Stimulated activated CD8-positive, alpha-beta memory T cell treated with anti-CD3 and anti-CD28 coated beads, Interleukin-4, amount 100 ng/mL, for 4 hours (primary cell): Measurements from ENCODE around the gene FGF1.

Experiments used
- DNase-seq, 2 donors: peaks; one replicate each; pipeline ENCODE4 v3.0.0-alpha.2; 2020; ENCODE audit warnings: low read depth in 2 of 2, low spot score in 1 of 2

The FGF1 gene

GRCh38 chr5:142644640-142645361, 41.1 kb downstream of the FGF1 start:
- no peak for DNase-seq

DNA sequence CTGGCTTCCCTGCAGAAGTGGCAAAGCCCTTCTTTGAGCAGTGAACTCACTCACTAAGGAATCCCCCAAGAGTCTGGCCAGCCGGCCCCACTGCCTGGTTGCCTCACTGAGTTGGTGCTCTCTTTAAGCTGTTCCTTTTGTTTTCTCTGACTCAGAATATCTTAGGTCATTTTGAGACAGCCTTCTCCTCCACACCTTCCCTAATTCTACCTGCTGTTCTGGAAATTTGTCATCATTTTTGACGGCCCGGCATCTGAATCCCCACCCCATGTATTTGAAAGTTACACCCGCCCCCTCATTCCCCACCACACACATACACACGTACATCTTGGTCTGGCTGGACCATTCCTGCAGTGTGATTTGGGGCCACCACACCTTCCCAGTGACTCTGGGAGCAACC, 41.8 kb downstream of the FGF1 start:
- no peak for DNase-seq

- DNase-seq, result no peak
Observed at GRCh38 chr5:142643634-142644033, 42.3 kb downstream of the FGF1 start.

DNA sequence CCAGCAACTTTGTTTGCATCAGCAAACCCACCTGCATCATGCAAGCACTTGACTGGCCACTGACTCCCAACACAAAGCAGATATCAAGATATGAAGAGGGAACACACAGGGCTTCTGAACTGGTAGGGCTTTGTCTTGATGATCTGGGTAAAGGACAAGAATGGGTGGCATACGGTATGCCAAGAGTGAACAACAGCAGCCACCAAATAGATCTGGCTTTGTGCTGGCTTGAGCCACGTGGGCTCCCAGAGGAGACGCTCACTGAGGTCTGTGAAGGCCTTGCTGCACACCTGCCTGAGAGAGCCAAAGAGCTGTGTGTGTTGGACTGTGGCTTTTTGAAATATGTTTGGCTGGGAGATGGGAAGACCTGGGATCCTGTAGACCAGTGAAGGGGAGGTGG, 43.5 kb downstream of the FGF1 start:
- DNase-seq, result no peak

GRCh38 chr5:142641711-142642110, 44.2 kb downstream of the FGF1 start:
- DNase-seq, result no peak

DNA sequence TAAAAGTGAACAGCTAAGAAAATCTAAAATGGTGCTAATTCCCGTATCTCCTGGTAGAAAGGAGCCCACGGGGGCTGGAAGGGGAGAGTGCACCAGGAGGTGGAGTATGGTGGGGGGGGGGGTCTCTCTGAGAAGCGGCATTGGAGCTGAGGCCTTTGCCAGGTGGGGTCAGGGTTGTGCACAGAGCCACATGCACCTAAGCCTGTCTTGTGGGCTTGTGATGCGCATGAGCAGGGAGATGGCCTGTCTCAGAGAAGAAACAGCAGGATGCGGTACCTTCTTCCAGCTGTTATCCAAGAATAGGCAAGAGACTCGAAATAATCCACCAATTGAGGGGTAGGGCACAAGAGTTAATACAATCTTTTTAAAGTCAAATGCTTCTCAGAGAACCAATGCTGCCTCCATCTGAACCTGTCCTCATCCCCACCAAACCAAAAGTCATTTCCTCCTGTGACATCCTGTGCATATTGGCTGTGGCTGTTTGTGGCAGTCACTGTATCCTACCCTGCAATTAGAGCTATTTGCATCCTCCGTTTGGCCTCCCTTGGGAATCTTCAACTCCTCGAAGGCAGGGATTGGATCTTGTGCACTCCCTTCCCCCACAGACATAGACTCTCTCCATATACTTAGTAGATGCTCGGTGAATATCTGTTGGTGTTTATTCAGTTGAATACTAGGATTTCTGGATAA, 45.4 kb downstream of the FGF1 start:
- DNase-seq, result no peak

DNA sequence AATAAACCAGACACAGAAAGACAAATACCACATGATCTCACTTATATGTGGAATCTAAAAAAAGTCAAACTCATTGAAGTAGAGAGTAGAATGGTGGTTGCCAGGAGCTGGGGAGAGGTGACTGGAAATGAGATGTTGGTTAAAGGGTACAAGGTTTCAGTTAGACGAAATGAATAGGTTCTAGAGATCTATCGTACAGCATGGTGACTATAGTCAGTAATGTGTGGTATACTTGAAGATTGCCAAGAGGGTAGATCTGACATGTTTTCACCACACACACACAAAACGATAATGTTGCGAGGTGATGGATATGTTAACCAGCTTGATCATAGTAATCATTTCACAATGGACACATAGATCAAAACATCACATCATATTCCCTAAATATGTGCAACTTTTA, 46.4 kb downstream of the FGF1 start:
- DNase-seq, result no peak

DNA sequence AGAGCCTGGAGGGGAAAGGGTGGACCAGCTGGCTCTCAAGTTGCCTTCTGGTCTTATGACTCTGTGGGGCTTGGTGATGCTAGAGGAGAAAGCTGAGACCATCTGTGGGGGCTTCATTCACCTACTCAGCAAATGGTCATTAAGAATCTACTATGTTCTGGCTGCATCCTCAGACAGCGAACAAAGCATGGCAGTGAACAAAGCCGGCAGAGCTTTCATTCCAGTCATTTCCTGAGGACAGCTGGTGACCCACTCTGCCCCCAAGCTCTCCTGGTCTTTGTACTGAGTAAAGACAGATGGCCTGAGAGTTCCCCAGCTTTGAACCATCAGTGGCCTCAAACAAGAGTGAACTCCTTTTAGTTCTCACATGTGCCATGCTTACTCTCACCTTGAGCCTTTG, 48.0 kb downstream of the FGF1 start:
- no peak for DNase-seq

- DNase-seq, result no peak
Observed at GRCh38 chr5:142636698-142637324, 49.1 kb downstream of the FGF1 start.

DNA sequence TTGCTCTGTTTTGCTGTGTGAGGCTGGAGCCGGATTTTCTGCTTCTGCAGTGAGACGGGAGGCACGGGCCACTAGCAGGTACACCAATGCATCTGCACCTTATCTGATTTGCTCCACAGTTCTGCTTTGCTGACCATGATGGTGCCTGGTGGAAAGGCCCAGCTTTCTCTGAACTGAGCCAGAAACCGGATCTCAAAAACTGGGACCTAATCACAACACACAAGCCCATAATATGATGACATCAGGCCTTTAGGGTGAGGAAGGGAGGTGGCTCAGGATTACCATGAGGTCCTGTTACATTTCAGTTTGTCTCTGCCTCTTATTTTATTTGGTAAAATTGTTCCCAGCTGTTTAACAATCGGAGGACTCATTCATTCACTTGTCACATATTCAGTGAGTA, 49.8 kb downstream of the FGF1 start:
- no peak for DNase-seq

DNA sequence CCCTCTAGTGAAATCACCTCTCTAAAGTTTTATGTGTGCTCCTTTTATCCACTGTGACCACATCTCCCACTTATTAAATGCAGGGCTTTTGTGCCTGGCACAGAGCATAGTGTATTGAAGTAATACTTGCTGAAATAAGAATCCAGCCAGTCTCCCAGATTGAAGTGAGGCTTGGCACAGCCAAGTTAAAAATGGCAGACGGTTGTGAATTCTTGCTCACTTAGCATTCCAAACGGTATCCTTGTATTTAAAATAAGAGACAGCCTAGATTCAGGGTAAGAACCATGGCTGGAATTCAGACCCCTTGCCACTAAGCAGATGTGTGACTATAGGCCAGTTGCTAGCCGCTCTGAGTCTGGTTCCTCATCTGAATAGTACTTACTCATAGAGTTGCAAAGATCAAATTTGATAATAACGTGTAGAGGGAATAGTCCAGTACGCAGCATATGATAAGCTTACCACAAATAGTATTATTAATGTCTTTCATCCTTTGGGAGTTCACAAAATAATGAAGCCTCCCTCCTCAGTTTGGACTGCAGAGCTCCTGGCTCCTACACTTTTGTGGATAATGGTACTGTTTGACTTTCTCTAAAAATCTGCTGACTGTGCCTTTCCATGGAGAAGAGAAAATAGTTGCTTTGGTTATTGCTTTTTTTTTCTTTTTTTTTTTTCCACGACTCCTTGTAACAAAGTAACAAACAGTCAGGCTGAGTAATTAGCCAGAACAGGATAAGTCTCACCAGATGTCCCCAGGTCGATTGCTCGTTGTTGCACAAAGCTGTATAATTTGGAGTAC, 51.5 kb downstream of the FGF1 start:
- no peak for DNase-seq

DNA sequence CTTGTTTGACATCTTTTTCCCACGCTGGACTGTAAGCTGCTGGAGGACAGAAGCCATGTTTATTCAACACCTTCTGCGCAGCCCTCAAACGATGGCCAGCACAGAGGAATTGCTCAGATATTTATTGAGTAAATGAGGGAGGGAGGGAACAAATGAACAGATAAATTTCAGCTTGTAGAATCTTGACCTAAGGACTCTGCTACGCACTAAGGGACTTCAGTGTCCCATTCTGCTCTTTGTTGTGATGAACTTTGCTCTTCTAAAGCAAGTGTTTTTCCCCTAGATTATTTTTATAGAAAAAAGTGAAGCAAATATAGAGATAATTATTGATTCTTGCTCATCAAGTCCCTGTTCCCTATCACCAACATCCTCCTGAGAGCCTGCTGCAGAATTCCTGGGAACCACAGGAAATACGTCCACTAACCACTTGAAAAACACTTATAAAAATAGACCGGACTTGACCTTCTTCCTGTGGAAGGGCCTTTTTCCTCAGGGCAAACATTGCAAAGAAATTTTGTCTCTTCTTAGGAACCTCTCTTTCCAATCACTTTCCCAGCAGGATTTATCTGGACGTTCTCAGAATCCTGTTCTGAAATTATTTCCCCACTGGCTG, 54.9 kb downstream of the FGF1 start:
- no peak for DNase-seq

- DNase-seq, result no peak
Observed at GRCh38 chr5:142627383-142628217, 58.3 kb downstream of the FGF1 start.

DNA sequence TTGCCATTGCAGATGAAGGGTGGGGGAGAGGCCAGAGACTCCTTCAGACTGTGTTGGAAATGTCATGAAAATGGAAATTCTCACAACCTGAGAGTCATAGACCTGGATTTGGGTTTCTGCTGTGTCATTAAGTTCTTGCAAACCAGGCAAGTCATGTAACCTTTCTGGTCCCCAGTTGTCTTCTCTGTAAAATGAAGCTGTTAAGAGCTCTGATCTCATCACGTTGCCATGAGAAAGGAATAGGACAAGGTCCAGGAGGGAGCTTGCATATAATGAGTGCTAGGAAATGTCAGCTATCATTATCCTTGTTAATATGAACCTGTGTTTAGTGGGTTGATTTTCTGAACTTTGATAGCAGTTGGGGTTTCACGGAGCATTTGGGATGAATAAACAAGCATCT, 59.1 kb downstream of the FGF1 start:
- DNase-seq, result no peak

DNA sequence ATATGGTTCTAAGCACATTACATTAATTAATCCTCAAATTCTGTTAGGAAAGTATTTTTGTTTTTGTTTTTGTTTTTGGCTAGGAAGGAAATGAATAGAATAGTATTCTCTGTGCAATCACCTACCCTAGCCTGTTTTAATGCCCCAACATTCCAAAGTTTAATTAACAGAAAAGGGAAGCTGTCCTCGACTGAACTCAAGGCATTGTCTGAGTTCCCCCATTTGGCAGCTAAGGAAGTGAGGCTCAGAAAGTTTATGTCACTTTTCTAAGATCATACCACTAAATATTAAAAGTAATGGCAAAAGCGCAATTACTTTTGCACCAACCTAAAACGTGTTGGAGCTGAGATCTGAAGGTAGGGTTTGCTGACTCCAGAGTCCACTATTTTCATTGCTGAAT, 59.8 kb downstream of the FGF1 start:
- DNase-seq, result no peak

DNA sequence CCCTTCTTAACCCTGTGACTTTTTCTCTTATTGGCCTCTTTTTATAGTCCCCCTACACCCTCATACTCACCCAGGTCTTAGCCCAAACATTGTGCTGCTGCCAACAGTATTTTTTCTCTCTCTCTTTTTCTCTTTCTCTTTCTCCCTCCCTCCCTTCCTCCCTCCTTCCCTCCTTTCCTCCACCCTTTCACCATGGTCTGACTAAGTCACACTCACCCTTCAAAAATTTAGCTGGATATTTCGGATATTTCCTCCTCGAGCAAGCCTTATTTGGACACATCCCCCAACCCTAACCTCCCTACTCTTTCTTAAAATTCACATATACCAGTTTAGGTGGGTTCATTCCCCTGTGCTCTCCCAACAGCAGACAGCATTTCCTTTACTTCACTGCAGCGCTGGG, 64.7 kb downstream of the FGF1 start:
- no peak for DNase-seq

DNA sequence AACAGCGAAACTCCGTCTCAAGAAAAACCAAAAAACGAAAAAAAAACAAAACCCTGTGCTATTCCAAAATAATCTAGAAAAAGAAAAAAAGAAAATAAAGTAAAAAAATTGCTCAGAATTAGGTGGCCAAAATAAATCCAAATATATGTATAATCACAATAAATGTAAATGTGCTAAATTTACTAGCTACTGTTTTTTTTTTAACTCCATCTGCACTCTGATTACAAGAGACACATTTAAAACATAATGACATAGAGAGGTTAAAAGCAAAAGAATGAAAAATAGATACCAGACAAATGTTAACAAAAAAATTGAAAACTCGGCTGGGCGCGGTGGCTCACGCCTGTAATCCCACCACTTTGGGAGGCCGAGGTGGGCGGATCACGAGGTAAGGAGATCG, 66.1 kb downstream of the FGF1 start:
- no peak for DNase-seq

GRCh38 chr5:142618130-142618523, 67.8 kb downstream of the FGF1 start:
- DNase-seq, result no peak

- no peak for DNase-seq
Observed at GRCh38 chr5:142617416-142618129, 68.3 kb downstream of the FGF1 start.

DNA sequence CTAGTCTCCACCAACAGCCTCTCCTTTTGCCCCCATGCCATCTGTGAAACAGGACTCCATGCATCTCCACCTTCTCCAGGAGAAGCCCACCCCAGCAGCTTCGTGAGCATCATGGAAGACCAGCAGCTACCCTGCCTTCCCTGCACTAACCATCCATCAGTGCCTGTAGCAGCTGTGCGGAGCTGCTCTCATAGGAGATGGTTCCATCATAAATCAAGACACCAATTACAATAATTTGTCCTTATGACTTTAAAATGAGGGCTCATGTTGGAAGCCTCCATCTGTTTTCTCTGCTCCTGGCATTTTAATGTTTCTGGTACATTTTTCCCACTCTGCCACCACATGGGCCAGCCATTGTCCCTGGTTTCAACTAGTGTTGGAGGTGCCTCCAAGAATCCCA, 69.9 kb downstream of the FGF1 start:
- no peak for DNase-seq
